SK-N-SH treated with all-trans-retinoic acid at 6 μM for 48 hours (cell line): ENCODE measurements around the gene ZBTB24.

Source experiments
- ARNTL ChIP-seq: fragments of 450-650 bp; formaldehyde crosslinking; IDR thresholded peaks from 2 replicates; pipeline ENCODE4 v1.5.0; 2020; ENCODE audit warnings: low read depth, mild to moderate bottlenecking, moderate library complexity, borderline replicate concordance
- CSDC2 ChIP-seq: fragments of 250-450 bp; sonication (Bioruptor Pico); IDR thresholded peaks from 2 replicates; pipeline ENCODE4 v1.5.0; 2020; ENCODE audit warnings: mild to moderate bottlenecking, moderate library complexity
- ESRRG ChIP-seq: fragments of 250-450 bp; sonication (Bioruptor Pico); IDR thresholded peaks from 2 replicates; pipeline ENCODE4 v1.6.1; 2021; ENCODE audit warnings: mild to moderate bottlenecking
- GLIS3 ChIP-seq: fragments of 250-450 bp; sonication (Bioruptor Pico); IDR thresholded peaks from 2 replicates; pipeline ENCODE4 v1.5.0; 2020; ENCODE audit warnings: mild to moderate bottlenecking, moderate library complexity
- ISL1 ChIP-seq: fragments of 250-450 bp; sonication (Bioruptor Pico); IDR thresholded peaks from 2 replicates; pipeline ENCODE4 v2.1.2; 2022; ENCODE audit warnings: mild to moderate bottlenecking, moderate library complexity
- POU6F1 ChIP-seq: fragments of 250-450 bp; sonication (Bioruptor Pico); IDR thresholded peaks from 2 replicates; pipeline ENCODE4 v1.8.0; 2021; ENCODE audit warnings: low read depth, mild to moderate bottlenecking, moderate library complexity, borderline replicate concordance
- PPARA ChIP-seq: fragments of 250-450 bp; sonication (Bioruptor Pico); IDR thresholded peaks from 2 replicates; pipeline ENCODE4 v1.5.0; 2020; ENCODE audit warnings: mild to moderate bottlenecking, borderline replicate concordance
- ZFP30 ChIP-seq: fragments of 450-650 bp; formaldehyde crosslinking; IDR thresholded peaks from 2 replicates; pipeline ENCODE4 v1.5.0; 2022; ENCODE audit warnings: mild to moderate bottlenecking, moderate library complexity
- ZNF565 ChIP-seq: fragments of 450-650 bp; formaldehyde crosslinking; conservative IDR thresholded peaks from 2 replicates; pipeline ENCODE4 v1.5.0; 2020; ENCODE audit warnings: low read depth, mild to moderate bottlenecking, moderate library complexity
- ZNF8 ChIP-seq: fragments of 450-650 bp; formaldehyde crosslinking; IDR thresholded peaks from 2 replicates; pipeline ENCODE4 v1.5.0; 2020; ENCODE audit warnings: mild to moderate bottlenecking, moderate library complexity
- TF ChIP-seq, protein P1 (sequence below): fragments of 250-450 bp; sonication (Bioruptor Pico); IDR thresholded peaks from 2 replicates; pipeline ENCODE4 v1.5.1; 2020; ENCODE audit warnings: low read depth, mild to moderate bottlenecking, moderate library complexity

GRCh38 chr6:109521080-109521479, 38.1 kb upstream of the ZBTB24 start:
- TF ChIP-seq ZNF565 = no peak
- TF ChIP-seq ZFP30 (CRISPR knock-in tag) = no peak
- TF ChIP-seq POU6F1 (CRISPR knock-in tag) = no peak
- TF ChIP-seq, protein P1, sequence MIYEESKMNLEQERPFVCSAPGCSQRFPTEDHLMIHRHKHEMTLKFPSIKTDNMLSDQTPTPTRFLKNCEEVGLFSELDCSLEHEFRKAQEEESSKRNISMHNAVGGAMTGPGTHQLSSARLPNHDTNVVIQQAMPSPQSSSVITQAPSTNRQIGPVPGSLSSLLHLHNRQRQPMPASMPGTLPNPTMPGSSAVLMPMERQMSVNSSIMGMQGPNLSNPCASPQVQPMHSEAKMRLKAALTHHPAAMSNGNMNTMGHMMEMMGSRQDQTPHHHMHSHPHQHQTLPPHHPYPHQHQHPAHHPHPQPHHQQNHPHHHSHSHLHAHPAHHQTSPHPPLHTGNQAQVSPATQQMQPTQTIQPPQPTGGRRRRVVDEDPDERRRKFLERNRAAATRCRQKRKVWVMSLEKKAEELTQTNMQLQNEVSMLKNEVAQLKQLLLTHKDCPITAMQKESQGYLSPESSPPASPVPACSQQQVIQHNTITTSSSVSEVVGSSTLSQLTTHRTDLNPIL (CRISPR knock-in tag) = no peak
- no peak for TF ChIP-seq ISL1 (CRISPR knock-in tag)
- TF ChIP-seq CSDC2 (CRISPR knock-in tag) = no peak
- TF ChIP-seq ESRRG (CRISPR knock-in tag) = no peak
- no peak for TF ChIP-seq ZNF8 (CRISPR knock-in tag)
- TF ChIP-seq PPARA = no peak
- TF ChIP-seq GLIS3 (CRISPR knock-in tag) = no peak
- TF ChIP-seq ARNTL (CRISPR knock-in tag) = no peak
